ENCODE data around the gene BCL11A. TPM values are rescaled to one million over a fixed set of nuclear protein-coding genes. Genes with fewer than 3 reads are reported as not detected.

The BCL11A gene
- polyA plus RNA-seq, 1 donor, result 28.2 TPM

DNA sequence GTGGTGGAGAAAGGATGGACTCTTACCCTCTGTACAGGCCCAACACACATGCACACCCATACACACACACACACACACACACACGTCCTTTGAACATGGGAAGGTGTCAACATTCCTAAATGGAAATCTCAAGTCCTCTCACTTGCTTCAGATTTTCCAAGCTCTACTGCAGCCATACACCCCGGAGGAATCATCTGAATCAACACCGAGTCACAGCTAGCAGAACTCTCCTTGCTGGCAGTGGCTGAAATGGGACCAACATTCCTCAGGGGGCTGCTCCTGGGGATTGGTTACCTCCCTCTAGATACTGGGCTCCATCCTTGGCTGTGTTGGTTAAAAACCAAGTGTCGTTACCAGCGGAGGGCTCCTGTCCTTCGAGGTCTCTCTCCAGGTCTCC is 112.7 kb downstream of the BCL11A start:
- Histone ChIP-seq H3K36me3 (ENCODE audit: control insufficient read depth, insufficient read depth, low read length) (no peaks in the 10 kb centered on the region), H3K27ac (ENCODE audit: low read length) (no peak overlapping the region), H3K9me3 (ENCODE audit: control insufficient read depth, low read depth, low read length) (no peaks in the 10 kb centered on the region), H3K4me3 (ENCODE audit: low read length) (no peak overlapping the region), H3K27me3 (ENCODE audit: control insufficient read depth, insufficient read depth, low read length) (no peaks in the 10 kb centered on the region), H3K4me1 (ENCODE audit: control insufficient read depth, insufficient read depth, low read length) (peaks cover 44% of the 10 kb centered on the region)
- peak in 1 of 2 donors; percentile 46 for DNase-seq
- no CpG with 5 or more reads among the region's 6 CpGs for WGBS (ENCODE audit: insufficient coverage, low lambda C conversion rate)

DNA sequence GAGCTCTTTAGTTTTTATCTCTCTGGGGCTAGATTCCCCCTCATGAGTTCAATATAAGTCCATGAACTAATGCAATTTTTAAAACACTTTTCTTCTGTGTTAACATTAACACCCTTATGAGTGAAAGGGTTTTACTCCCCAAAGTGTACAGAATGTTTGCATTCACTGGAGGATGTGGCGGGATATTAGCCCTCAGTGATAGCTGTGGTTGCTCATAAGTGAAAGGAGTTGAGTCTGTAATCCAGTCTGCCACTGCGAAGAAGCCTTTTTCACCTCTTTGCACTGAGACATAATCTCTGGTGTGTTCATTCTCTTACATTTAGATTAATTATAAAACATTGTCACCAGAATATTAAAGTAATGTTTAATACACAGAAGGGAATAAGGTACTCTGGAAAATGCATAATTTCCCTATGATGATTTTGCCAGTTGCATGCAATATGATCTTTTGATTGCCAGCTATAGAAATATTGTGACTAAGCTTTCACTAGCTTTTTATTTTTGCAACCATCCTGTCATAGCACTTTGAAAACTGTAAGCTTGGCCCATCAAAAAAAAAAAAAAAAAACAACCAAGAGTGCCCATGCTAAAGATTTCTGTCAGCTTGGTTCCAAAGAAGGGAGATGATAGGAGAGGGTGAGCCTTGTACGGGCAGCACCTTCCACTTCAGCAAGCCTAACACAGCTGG is 113.2 kb downstream of the BCL11A start:
- Histone ChIP-seq H3K27ac (ENCODE audit: low read length) (no peak overlapping the region), H3K27me3 (ENCODE audit: control insufficient read depth, insufficient read depth, low read length) (no peaks in the 10 kb centered on the region), H3K36me3 (ENCODE audit: control insufficient read depth, insufficient read depth, low read length) (no peaks in the 10 kb centered on the region), H3K9me3 (ENCODE audit: control insufficient read depth, low read depth, low read length) (no peaks in the 10 kb centered on the region), H3K4me1 (ENCODE audit: control insufficient read depth, insufficient read depth, low read length) (peaks cover 49% of the 10 kb centered on the region), H3K4me3 (ENCODE audit: low read length) (no peak overlapping the region)
- DNase-seq, result no peak
- 90% methylated on average over 2 of the region's 3 CpGs for WGBS (ENCODE audit: insufficient coverage, low lambda C conversion rate)

DNA sequence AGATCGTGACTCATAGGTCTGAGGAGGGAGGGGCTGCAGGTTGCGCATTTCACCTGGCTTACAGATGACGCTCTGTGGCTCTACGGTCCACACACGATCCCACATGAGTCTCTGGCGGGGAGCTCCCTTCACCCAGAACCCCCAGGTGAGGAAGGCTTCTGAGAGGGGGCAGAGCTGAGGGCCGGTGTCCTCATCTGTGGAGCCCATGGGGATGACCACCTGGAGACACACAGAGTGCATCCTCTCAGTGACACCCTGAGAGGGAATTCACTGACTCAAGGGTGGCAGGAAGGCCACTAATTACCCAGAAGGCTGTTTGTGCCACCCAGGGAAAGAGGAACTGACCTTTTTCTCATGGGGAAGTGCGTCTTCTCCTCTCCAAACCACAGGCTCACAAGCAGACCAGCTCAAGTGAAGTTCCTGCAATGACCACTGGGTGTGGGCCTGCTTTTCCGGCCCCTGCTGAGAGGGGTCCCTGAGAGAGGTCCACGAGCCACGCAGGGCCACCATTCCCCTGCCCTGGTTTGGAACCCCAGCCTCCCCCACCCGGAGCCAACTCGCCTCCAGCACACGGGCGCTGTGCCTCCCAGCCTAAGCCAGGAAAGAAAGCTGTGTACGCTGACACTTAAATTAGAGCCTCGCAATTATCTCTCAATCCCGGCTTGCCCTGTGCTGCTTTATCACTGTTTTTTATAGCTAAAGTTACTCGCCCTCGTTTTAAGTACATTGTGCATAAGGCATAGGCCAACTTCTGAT is 114.1 kb downstream of the BCL11A start:
- peaks cover 57% of the 10 kb centered on the region for H3K4me1 ChIP-seq (ENCODE audit: control insufficient read depth, insufficient read depth, low read length)
- H3K27me3 ChIP-seq (ENCODE audit: control insufficient read depth, insufficient read depth, low read length), result no peaks in the 10 kb centered on the region
- WGBS (ENCODE audit: insufficient coverage, low lambda C conversion rate), result no CpG with 5 or more reads among the region's 20 CpGs
- H3K27ac ChIP-seq (ENCODE audit: low read length), result no peak overlapping the region
- no peak overlapping the region for H3K4me3 ChIP-seq (ENCODE audit: low read length)
- H3K36me3 ChIP-seq (ENCODE audit: control insufficient read depth, insufficient read depth, low read length), result no peaks in the 10 kb centered on the region
- DNase-seq, result peak in 1 of 2 donors; percentile 52
- no peaks in the 10 kb centered on the region for H3K9me3 ChIP-seq (ENCODE audit: control insufficient read depth, low read depth, low read length)

DNA sequence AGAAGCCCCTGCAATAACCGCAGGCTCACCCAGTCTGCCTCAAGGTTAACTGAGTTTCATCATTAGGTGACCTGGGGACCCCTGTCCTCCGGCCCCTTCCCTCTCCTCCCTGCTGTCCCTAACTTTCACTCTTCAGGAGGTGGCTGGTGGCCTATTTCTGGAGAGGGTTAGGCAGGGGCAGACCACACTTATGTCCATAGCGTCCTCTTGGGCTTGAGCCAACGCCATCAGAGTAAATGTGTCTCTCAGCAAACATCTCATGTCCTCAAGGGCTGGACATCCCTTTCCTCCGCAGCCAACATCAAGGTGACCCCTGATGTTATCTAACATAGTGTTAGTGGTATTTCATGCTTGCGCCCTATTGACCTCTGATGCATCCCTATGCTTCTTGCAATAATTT is 114.8 kb downstream of the BCL11A start:
- Histone ChIP-seq H3K4me3 (ENCODE audit: low read length) (no peak overlapping the region), H3K27me3 (ENCODE audit: control insufficient read depth, insufficient read depth, low read length) (no peaks in the 10 kb centered on the region), H3K9me3 (ENCODE audit: control insufficient read depth, low read depth, low read length) (no peaks in the 10 kb centered on the region), H3K36me3 (ENCODE audit: control insufficient read depth, insufficient read depth, low read length) (no peaks in the 10 kb centered on the region), H3K4me1 (ENCODE audit: control insufficient read depth, insufficient read depth, low read length) (peaks cover 64% of the 10 kb centered on the region), H3K27ac (ENCODE audit: low read length) (no peak overlapping the region)
- 60% methylated on average over 1 of the region's 6 CpGs for WGBS (ENCODE audit: insufficient coverage, low lambda C conversion rate)
- no peak for DNase-seq

DNA sequence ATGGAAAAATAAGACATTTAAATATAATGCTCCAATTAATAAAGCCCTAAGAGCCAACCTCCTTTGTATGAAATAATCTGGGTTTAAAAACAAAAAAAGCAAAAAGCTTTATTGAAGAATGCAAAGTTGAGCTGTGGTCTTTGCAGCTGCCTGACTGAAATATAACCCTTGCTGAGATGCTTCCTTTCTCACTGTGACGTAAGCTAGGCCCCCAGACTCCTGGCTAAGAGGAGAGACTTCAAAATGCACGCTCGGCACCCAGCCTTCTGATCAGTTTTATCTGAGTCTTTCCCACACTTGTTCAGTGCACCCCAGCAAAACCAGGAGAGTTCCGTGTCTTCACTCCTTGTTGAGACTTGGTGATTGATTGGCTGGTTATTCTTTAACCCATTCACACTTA is 115.3 kb downstream of the BCL11A start:
- no CpG with 5 or more reads among the region's 4 CpGs for WGBS (ENCODE audit: insufficient coverage, low lambda C conversion rate)
- no peaks in the 10 kb centered on the region for H3K27me3 ChIP-seq (ENCODE audit: control insufficient read depth, insufficient read depth, low read length)
- H3K4me1 ChIP-seq (ENCODE audit: control insufficient read depth, insufficient read depth, low read length), result peaks cover 65% of the 10 kb centered on the region
- DNase-seq, result no peak
- no peak overlapping the region for H3K27ac ChIP-seq (ENCODE audit: low read length)
- H3K4me3 ChIP-seq (ENCODE audit: low read length), result no peak overlapping the region
- no peaks in the 10 kb centered on the region for H3K36me3 ChIP-seq (ENCODE audit: control insufficient read depth, insufficient read depth, low read length)
- no peaks in the 10 kb centered on the region for H3K9me3 ChIP-seq (ENCODE audit: control insufficient read depth, low read depth, low read length)

DNA sequence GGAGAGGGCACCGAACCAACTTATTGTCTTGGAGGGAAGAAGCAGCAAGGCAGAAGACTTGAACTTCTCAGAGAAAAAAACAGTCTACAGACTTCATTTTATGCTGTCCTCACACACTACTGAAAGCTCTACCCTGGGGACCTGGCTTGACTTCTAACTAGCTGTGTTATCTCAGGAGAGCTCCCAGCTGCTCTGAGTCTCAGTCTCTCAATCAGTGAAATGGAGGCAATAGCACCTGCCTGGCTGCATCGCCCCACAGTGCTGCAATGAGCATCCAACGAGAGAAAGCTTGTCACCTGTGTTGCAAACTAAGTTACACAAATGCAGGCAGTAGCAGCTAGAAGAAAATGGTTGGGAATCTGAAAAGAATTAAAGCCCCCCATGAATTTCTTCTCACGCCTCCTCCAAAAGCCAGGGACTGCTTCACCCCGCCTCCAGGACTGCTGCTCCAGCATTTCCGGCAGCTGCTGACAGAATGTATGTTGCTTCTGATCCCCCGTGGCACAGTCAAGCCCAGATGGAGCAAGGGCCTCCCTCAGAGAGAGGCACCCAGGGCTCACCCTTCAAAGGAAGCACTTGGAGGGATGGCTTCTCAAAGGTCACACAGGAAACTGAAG is 116.3 kb downstream of the BCL11A start:
- DNase-seq, result no peak
- Histone ChIP-seq H3K4me3 (ENCODE audit: low read length) (no peak overlapping the region), H3K4me1 (ENCODE audit: control insufficient read depth, insufficient read depth, low read length) (peaks cover 65% of the 10 kb centered on the region), H3K27ac (ENCODE audit: low read length) (no peak overlapping the region), H3K9me3 (ENCODE audit: control insufficient read depth, low read depth, low read length) (no peaks in the 10 kb centered on the region), H3K27me3 (ENCODE audit: control insufficient read depth, insufficient read depth, low read length) (no peaks in the 10 kb centered on the region), H3K36me3 (ENCODE audit: control insufficient read depth, insufficient read depth, low read length) (no peaks in the 10 kb centered on the region)
- no CpG with 5 or more reads among the region's 7 CpGs for WGBS (ENCODE audit: insufficient coverage, low lambda C conversion rate)

DNA sequence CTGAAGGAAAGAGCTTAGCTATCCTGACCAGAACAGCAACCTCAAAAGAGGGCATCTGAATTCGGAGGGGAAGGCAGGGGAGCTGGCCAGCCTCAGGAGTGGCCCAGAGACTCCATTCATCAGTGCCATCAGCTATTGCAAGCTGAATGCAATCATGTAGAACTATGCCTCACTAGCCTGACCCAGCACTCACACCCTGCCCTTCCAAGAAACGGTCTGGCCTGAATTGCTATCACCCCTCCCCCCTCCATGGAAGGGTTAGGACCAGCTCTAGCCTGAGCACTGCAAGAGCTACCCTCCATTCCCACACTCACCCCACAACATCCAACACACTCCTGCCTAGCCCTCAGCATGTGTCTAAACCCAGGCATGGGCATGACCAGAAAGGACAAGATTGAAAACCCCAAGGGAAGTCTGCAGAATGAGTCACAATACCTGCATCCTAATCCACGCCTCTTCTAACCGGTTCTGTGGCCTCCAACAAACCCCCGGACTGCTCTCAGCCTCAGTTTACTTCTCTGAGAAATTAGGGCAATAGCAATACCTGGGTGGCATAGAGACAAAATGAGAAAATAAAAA is 120.3 kb downstream of the BCL11A start:
- DNase-seq, result no peak
- no peak overlapping the region for H3K27ac ChIP-seq (ENCODE audit: low read length)
- H3K4me1 ChIP-seq (ENCODE audit: control insufficient read depth, insufficient read depth, low read length), result peaks cover 31% of the 10 kb centered on the region
- H3K27me3 ChIP-seq (ENCODE audit: control insufficient read depth, insufficient read depth, low read length), result no peaks in the 10 kb centered on the region
- no peaks in the 10 kb centered on the region for H3K9me3 ChIP-seq (ENCODE audit: control insufficient read depth, low read depth, low read length)
- no peaks in the 10 kb centered on the region for H3K36me3 ChIP-seq (ENCODE audit: control insufficient read depth, insufficient read depth, low read length)
- H3K4me3 ChIP-seq (ENCODE audit: low read length), result no peak overlapping the region
- no CpG with 5 or more reads among the region's 5 CpGs for WGBS (ENCODE audit: insufficient coverage, low lambda C conversion rate)

DNA sequence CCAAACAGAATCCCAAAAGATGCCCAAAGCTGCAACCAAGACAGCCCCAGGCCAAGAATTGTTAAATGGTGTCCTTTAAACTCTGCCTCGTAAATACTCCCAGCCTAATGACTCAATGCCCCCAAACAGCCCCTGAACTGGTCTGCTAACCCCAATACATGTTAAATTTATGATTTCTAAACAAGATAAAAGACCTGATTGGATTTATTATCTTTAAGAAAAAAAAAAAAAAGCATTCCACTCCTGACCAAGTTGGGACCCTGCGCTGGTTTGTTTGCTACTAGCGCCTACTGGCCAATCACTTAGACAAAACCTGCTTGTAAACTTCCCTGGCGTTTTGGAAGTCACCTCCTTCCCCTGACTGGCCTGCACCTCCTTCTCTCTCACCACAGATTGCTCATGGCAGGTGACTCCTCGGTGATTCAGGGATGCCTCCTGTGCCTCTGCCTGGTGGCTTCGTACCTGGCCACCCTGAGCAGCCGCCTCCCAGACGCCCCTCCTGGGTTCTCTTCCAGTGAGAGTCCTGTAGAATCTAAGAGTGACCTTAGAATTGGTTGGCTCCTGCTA is 121.3 kb downstream of the BCL11A start:
- Histone ChIP-seq H3K27ac (ENCODE audit: low read length) (no peak overlapping the region), H3K4me1 (ENCODE audit: control insufficient read depth, insufficient read depth, low read length) (peaks cover 22% of the 10 kb centered on the region), H3K36me3 (ENCODE audit: control insufficient read depth, insufficient read depth, low read length) (no peaks in the 10 kb centered on the region), H3K4me3 (ENCODE audit: low read length) (no peak overlapping the region), H3K9me3 (ENCODE audit: control insufficient read depth, low read depth, low read length) (no peaks in the 10 kb centered on the region), H3K27me3 (ENCODE audit: control insufficient read depth, insufficient read depth, low read length) (no peaks in the 10 kb centered on the region)
- no CpG with 5 or more reads among the region's 8 CpGs for WGBS (ENCODE audit: insufficient coverage, low lambda C conversion rate)
- DNase-seq, result no peak

DNA sequence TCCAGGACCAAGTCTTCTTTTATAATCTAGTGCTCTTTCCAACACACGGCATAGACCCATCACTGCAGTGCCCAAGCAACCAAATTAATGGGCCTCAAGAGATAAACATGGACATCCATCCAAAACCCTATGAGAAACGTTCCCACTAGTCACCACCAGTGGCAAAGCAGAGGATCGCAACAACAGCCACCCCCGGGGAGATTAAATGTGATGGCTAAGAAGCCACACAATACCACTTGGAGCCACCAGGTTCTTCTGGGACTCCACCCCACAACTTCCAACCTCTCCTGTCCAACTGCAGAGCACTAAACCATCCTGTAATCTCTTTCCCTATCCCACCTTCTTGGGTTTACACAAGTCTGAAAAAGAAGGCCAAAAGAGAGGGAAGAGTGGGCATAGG is 123.8 kb downstream of the BCL11A start:
- Histone ChIP-seq H3K9me3 (ENCODE audit: control insufficient read depth, low read depth, low read length) (no peaks in the 10 kb centered on the region), H3K27me3 (ENCODE audit: control insufficient read depth, insufficient read depth, low read length) (no peaks in the 10 kb centered on the region)
- WGBS (ENCODE audit: insufficient coverage, low lambda C conversion rate), result no CpG with 5 or more reads among the region's 4 CpGs

DNA sequence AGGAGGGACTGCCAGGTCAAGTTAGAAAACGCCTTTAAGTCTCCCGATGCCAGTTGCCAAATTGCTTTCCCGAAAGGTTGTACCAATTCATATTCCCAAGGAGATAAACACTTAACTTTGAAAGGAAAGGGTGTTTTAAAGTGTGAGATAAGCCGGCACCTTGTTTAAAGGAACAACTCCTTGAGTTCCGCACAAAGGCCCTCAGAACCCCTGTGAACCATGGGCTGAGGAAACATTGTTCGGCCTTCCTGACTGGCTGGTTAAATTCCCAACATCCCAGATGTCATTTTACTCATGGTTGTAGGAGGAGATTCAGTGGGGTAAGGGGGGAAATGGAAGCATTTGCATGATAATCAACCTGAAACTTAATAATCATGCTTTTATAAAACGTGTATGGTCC is 126.6 kb downstream of the BCL11A start:
- Histone ChIP-seq H3K27ac (ENCODE audit: low read length) (no peak overlapping the region), H3K27me3 (ENCODE audit: control insufficient read depth, insufficient read depth, low read length) (no peaks in the 10 kb centered on the region), H3K4me3 (ENCODE audit: low read length) (no peak overlapping the region), H3K9me3 (ENCODE audit: control insufficient read depth, low read depth, low read length) (no peaks in the 10 kb centered on the region), H3K36me3 (ENCODE audit: control insufficient read depth, insufficient read depth, low read length) (no peaks in the 10 kb centered on the region), H3K4me1 (ENCODE audit: control insufficient read depth, insufficient read depth, low read length) (no peaks in the 10 kb centered on the region)
- WGBS (ENCODE audit: insufficient coverage, low lambda C conversion rate), result no CpG with 5 or more reads among the region's 7 CpGs
- no peak for DNase-seq

More for the DNA sequence above, 123.8 kb downstream of the BCL11A start:
- H3K4me3 ChIP-seq (ENCODE audit: low read length), result no peak overlapping the region
- peaks cover 10% of the 10 kb centered on the region for H3K4me1 ChIP-seq (ENCODE audit: control insufficient read depth, insufficient read depth, low read length)
- H3K36me3 ChIP-seq (ENCODE audit: control insufficient read depth, insufficient read depth, low read length), result no peaks in the 10 kb centered on the region
- no peak overlapping the region for H3K27ac ChIP-seq (ENCODE audit: low read length)
- DNase-seq, result no peak
